ENCODE measurements around the gene BRS3. TPM values are rescaled to one million over a fixed set of nuclear protein-coding genes. Genes with fewer than 3 reads are reported as not detected.

The BRS3 gene
- total RNA-seq, 2 experiments from 2014 or later = not detected

Other genes starting within 250 kb of the BRS3 start
- gene MAP7D3, start 236.5 kb upstream of the BRS3 start, total RNA-seq = 10 to 100 TPM; 11.9 to 12.0 TPM
- not detected for gene ADGRG4, start 187.0 kb upstream of the BRS3 start, total RNA-seq
- 10 to 100 TPM; 63.8 to 65.2 TPM for gene HTATSF1, start 9.6 kb downstream of the BRS3 start, total RNA-seq
- under 1 TPM in 1 of 2 experiments, not detected in 1; 0.77 TPM for gene VGLL1, start 44.3 kb downstream of the BRS3 start, total RNA-seq
- 1 to 10 TPM; 2.5 to 3.7 TPM for gene CD40LG, start 160.2 kb downstream of the BRS3 start, total RNA-seq

Data from activated naive CD8-positive, alpha-beta T cell treated with anti-CD3 and anti-CD28 coated beads, Interleukin-2, amount 10 ng/mL, durations not matched to agents 7 days and 5 days (primary cell).